ENCODE data around the gene SIRT7.
"Not testable (repeated sequence)": the region's sequence is repeated elsewhere in the genome, so short reads cannot be mapped to it uniquely, and the experiment has no call there.

SIRT7 gene

DNA sequence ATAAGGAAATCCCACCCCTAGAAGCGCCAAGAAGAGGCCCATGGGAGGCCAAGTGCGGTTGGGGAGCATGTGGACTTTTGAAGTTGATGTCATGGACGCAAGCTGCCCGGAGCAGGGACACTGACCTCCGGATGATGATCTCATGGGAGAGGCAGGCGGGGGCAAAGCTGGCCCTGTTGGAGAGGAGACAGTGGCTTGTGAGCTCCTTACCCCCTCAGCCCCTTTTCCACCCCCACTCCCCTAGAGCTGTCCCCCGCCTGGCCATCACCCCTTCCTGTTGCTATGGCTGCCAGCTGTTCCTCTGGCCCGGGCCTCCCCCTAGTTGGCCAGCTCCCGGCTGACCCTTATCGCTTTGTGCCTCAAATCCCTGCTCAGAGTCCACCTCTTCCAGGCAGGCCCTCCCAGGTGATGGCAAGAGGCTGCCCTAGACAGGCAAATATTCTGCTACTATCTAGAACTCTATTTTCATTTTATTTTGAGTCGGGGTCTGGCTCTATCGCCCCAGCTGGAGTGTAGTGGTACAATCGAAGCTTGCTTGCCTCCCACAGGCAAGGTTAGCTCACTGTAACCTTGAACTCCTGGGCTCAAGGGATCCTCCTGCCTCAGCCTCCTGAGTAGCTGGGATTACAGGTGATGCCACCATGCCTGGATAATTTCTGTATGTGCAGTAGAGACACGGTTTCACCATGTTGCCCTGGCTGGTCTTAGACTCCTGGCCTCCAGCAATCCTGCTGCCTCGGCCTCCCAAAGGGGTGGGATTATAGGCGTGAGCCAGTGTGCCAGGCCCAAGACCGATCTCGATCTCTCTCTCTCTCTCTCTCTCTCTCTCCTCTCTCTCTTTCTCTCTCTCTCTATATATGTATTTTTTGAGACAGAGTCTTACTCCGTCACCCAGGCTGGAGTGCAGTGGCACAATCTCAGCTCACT, 36.4 kb upstream of the SIRT7 start:
- no peak for DNase-seq

DNA sequence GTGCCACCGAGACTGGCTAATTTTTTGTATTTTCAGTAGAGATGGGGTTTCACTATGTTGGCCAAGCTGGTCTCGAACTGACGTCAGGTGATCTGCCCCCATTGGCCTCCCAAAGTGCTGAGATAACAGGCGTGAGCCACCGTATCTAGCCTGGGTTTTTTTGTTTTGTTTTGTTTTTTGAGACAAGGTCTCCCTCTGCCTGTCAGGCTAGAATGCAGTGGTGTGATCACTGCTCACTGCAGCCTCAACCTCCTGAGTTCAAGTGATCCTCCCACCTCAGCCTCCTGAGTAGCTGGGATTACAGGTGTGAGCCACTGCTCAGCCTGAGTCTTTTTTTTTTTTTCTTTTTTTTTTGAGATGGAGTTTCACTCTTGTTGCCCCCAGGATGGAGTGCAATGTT, 35.5 kb upstream of the SIRT7 start:
- DNase-seq, result not testable (repeated sequence)

DNA sequence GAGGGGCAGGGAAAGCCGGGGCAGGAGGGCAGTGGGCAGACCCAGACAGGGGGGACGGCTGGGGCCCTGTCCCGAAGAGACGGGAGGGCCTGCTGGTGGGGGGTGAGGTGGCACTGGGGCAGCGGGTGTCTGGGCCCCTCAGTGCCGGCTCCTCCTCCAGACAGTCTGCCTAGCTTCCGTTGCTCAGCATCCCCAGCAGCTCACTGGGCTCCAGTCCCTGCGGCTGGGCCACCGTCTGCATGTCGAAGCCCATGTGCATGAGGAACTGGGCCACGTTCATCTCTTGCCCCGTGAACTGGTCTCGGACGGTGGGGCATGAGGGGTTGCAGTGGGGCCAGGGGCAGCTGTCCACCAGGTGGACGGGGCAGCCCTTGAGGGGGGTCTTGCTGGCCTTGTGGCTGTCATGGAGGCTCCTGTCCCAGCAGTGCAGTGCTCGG, 34.8 kb upstream of the SIRT7 start:
- DNase-seq, result no peak

DNA sequence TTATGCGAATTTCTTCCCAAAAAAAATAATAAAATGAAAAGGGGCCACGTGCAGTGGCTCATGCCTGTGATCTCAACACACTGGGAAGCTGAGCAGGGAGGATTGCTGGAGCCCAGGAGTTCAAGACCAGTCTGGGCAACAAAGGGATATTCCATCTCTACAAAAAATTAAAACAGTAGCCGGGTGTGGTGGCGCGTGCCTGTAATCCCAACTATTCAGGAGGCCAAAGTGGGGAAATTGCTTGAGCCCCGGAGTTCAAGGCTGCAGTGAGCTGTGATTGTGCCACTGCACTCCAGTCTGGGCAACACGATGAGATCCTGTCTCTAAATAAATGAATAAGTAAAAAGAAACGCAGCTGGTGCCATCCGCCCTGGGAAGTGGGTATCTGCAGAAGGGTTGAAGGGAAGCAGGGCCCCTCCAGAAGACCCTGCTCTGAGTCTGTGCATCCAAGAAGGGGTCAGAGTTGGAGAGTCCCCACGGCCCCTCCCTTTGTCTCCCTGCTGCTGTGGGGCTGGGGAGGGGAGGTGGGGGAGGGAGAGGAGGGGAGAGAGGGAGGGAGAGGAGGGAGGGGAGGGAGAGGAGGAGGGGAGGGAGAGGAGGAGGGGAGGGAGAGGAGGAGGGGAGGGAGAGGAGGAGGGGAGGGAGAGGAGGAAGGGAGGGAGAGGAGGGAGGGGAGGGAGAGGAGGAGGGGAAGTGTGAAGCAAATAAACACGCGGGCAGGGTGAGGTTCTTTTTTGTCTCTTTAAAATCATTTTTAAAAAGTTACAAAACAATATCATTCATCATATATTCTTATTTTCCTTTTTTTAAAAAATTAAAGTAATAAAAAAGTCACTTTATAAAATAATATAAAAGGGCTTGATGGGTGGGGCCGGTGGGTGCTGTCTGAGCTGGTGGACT, 34.1 kb upstream of the SIRT7 start:
- DNase-seq, result no peak

DNA sequence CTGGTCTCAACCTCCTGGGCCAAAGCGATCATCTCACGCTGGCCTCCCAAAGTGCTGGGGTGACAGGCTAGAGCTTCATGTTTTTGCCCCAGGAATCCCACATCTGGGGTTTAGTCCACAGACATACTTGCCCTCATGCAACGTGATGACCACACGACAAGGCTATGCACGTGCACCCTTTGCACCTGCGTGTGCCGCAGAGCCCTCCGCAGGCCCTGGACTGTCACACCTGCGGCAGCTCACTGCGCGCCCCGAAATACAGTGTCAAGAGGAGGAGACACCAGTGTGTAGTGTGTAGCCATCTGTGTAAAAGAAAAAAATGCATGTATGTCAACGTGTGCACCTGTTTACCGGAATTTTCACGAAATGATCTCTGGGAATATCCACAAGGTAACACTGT, 32.5 kb upstream of the SIRT7 start:
- no peak for DNase-seq

DNA sequence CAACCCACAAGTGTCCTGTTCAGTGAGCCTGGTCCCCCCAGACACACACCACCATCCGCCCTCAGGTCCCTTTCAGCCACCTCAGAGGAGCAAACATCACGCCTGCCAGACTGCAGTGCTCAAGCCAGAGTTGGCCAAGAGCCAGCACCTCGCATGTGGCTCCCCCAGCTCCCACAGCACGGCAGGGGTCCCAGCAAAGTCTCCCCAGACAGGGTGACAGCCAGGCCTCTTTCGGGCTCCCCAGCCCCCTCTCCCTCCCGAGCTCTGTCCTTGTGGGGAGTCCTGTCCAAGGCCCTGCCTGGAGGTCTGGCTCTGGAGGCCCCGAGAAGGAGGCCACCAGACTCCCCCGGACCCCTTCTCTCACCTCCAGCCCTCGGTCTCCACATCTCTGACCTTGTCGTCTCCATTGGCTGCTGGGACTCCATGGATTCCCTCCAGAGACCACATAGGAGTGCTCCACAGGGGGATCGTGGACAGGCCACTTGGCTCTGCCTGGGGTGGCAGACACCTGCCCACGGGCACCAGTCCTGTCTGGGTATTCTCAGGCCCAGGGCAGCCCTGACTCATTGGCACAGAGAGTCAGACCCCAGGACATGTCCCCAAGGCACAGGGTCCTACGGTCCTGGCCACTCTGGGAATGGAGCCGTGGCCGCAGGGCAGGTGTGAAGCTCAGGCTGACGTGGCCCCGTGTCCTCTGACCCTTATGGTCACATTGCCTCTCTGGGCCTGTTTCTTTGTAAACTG, 30.8 kb upstream of the SIRT7 start:
- no peak for DNase-seq

DNA sequence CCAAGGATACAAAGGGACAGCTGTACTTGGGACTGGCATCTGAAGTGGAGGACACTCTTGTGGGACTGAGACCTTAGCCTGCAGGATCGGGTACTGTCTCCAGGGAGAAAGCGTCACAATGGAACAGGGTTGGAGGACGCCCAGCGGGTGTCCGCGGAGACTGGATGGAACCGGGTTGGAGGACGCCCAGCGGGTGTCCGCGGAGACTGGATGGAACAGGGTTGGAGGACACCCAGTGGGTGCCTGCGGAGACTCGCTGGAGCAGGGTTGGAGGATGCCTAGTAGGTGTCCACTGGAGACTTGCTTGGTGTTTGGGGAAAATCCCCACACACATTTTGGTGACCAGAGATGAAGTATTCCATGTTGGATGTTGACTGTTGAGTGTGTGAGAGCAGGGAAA, 29.2 kb upstream of the SIRT7 start, which contains the start of gene MYADML2:
Gene MYADML2, minus strand, starts transcription at position 45 of the 400 bp plus-strand sequence. CDS start 5,492 bp downstream, outside the sequence.
- DNase-seq, result no peak

DNA sequence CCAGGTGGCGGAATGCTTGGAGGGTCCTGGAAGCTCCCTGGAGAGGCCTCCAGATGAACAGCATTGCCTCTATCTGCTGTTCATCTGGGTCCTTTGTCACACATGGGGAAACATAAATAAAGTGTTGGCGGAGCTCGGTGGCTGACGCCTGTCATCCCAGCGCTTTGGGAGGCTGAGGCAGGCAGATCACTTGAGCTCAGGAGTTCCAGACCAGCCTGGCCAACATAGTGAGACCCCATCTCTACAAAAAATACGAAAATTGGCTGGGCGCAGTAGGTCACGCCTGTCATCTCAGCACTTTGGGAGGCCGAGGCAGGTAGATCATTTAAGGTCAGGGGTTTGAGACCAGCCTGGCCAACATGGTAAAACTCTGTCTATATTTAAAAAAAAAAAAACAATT, 26.9 kb upstream of the SIRT7 start:
- no peak for DNase-seq

DNA sequence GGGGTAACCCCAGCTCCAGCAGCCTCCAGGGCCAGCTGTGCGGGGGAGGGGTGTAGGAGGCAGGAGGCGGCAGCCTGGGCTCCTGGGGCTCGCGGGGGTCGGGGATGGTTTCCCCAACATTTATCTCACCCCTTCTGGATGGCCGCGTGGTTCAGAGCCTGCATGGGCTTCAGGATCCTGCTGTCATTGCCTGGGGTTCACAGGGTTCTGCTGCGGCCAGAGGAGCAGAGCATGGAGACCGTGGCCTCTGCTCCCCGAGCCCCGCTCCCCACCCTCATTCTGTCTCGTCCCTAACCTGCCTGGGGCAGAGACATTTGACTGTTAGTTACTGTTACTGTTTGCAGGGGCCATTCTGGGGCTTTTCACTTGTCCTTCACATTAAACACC, 24.2 kb upstream of the SIRT7 start:
- no peak for DNase-seq

DNA sequence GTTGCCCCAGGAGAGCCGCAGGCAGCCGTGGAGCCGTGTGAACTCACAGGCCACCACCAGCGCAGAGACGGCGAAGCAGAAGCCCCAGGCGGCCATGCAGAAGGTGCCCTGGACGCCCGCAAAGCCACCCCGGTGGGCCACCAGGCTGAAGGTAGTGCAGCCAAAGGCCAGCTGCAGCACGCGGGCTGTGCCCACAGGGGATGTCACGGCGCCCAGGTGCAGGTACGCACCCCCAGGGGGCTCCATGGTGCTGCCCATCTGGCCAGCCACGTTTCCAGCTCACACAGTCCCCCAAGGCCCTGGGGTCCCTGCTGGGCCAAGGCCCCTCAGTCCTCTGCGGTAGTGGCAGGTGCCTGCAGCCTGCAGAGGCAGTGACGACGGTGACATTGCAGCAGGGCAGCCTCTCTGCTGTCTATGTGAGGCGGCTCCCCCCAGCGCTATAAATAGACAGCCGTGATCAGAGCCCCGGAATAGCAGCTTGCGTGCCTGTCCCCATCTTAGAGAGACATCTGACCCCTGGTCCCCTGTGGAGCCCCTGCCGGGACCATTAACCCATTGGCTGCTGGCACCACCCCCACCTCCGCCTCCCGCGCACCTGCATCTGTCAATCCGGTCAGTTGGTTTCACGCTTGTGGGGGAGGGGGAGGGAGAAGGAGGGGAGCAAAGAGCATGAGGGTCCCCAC, 23.6 kb upstream of the SIRT7 start:
- DNase-seq, result no peak

DNA sequence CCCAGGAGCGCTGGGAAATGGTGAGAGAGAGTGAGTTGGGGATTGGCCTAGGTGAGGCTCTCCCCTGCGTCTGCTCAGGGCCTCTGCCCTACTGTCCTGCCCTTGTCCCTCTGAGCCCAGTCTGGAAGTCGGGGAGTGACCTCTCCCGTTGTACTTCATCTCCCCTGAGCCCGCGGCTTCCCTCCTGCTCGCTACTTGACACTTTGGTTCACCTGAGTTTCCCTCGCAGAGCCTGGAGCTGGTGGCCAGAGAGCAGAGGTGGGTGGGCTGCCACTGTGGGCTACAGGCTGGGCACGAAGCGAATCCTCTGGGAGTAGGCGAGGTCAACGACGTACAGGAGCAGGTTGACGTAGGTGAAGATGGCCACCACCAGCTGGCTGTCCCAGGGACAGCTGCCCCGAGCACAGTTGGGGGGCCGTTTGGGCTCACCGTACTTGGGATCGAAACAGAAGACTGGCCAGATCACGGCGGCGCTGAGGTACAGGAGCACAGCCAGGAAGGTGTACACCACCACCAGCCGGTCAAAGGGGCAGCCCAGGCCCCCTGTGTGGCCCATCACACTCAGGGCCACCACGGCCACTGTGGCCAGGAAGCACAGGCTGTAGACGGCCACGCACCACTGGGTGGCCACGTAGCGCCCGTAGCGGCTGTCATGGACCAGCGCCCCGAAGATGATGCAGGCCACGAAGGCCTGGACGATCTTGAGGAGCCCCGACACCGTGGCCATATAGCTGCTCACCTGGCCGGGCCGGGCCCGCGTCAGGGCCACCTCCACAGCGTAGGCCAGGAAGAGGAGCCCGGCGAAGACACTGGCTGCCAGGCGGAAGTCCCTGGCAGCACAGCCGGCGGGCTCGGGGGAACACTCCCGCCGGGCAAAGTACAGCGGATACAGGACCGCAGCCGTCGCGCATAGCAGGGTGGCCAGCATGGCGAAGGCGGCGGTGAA, 22.8 kb upstream of the SIRT7 start:
- no peak for DNase-seq

DNA sequence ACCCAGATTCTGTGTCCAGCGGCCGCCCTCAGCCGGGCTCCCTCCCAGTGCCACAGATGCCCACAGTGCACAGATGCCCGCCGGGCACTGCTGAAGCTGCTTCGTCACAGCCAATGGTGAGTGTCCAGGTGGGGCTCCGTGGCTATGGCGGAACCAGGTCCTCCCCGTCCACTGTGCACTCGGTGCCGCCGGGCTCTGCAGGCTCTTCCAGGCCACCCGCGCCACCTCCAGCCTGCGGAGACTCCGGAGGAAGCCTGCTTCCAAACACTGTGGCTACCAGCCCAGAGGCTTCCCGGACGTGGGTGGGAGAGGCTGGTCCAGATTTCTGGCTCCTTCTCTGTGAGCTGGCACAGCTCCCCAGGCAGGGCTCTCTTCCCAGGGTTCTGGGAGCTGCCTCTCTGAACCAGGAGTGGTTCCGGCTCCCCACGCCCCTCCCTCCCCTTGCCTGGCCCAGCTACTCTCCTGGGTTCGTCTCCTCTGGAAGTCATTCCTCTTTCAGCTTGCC, 22.0 kb upstream of the SIRT7 start:
- no peak for DNase-seq

DNA sequence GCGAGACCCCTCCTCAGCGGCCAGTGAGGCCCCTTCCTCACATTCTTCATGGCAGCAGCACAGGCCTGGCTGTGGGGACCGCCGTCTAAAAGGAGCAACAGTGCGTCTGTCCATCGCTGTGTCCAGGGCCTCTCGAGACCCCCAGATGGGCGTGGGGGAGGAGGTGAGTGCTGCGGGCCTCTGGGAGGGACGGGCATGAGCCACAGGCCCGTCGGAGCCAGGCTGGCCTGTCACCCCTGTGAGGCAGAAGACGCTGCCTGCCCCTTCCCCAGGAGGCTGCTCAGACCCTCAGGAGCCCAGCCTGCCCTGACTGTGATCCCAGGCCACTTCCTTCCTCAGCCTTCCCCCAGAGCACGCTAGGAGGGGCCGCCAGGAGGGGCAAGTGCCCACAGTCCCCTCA, 21.2 kb upstream of the SIRT7 start:
- DNase-seq, result no peak

DNA sequence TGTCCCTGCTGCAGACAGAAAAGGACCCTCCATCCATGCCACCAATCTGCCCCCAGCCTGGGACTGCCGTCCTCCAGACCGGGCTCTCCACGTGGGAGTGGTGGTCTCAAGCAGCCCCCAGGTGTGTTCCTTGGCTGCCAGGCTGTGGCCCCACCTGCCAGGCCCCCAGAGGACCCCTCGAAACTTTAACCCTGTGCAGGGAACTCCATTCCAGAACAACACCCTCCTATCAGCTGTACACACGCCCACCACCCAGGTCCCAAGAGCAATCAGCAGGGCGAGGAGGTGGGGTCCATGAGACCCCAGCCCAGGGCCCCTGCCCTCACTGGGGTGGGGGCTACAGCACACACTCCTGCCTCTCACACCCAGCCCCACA, 17.7 kb upstream of the SIRT7 start:
- no peak for DNase-seq

DNA sequence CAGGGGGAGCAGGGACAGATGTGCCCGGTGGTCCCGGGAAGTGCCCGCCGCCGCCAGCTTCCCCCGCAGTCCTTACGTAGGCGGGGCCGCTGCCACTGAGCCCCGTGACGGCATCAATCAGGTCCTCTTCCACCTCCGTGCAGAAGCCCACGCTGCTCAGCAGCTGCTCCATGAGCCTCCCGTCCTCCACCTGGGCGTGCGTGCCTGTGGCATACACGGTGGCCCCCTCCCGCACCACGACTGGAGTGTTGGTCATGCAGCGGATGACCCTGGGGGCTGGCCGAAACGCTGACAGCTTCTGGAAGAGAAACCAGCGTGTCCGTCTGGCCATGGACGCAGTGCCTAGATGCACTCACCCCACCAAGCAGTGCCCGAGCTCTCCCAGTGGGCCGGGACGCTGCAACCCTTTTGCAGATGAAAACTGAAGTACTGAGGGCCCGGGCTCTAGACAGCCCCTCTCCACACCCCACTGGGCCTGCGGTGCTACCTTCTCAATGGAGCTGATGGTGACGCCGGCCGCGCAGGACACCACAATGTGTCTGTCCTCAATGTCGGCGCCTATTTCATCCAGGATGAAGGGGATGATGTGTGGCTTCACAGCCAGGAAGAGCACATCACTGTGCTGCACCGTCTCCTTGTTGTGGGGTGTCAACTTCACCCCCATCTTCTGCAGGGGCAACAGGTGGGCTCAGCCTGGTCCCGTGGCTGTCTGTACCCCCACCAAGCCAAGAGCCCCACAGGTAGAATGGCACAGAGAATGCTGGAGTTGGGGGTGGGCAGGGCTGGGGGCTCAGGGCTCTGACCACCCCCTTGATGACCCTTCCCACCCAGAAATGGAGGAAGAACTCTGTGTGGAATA, 17.1 kb upstream of the SIRT7 start:
- DNase-seq, result no peak

DNA sequence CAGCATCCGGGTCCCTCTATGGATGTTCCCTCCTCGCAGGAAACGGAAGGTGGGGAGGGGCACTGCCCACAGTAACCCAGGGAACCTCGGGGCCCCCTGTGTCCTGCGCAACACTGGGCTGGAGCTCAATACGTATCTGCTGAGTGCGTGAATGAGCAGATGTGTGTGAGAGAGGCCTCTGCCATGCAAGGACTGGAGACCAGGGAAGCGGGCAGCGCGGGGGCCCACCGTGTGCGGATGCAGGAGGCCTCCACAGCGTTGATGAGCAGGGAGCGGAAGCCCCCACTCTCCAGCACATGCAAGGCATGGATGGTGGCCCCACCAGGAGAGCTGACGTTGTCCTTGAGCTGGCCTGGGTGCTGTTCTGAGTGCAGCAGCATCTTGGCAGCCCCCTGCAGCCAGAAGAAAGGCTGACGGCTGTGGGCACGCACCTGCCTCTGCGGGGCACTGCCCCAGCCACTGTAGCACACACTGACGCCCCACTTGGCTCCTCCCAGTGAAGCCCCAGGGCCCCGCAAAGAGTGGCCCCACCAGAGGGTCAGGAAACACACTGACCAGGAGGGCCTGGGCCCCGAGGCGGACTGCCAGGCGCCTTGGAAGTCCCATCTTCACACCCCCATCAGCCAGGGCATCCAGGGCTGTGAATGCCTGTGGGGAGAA, 16.3 kb upstream of the SIRT7 start:
- DNase-seq, result no peak

DNA sequence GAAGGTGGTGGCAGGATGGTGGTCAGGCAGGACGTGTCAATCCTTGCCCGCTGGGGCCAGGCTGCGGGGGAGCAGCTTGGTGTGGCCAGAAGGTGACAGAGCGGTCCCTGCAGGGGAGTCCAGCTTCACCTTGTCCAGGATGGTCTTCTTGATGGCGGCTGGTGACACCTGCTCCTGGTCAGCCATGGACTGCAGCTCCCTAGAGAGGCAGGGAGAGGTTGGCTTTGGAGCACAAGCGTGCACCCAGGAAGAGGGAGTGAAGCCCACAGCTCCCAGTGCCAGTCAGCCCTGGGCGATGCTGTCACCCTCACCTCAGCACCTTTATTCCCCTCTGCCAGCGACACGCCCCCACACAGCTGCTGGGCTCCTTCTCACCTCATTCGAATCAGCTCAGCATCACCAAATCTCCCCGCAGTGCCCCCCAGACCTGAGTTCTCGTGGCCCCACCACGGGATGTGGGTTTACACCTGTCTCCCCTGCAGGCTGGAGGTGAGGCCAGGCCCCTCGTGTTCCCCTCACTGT, 15.3 kb upstream of the SIRT7 start:
- no peak for DNase-seq

DNA sequence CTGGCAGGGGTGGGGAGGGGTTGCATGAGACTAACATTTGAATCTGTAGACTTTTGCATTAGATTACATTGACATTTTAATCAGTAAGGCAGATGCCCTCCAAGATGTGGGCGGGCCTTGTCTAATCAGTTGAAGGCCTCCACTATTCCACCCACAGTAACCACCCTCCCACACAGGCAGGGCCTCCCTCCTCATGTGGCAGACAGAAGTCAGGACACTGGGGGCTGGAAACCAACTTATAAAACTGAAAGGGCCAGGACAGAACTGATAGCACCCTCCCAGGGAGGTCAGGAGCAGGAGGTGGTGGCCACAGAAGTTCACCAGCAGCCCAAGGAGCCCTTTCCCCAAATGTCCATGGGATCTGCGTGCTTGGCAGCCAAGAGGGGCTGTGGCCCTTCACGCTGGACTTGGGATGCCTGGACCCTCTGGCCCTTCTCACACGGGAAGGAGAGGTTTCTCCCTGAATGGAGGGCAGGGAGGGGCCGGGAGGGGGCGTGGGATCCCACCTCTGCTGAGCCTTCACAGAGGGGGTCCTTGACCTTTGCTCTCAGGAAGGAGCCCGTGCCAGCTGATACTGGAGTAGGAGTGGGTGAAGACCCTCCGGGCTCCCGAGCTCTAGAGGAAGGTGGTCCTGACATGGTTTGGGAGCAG, 14.5 kb upstream of the SIRT7 start:
- DNase-seq, result no peak
